Neural progenitor cell (in vitro differentiated cells): ENCODE results near the gene ATG9B. TPM values are rescaled to one million over a fixed set of nuclear protein-coding genes. Genes with fewer than 3 reads are reported as not detected.

Source experiments
- DNase-seq: peaks from one replicate; pipeline ENCODE4 v3.0.0-alpha.2; 2016; ENCODE audit warnings: low spot score
- H2AFZ ChIP-seq: fragments of 200-600 bp; sonication (generic); replicated peaks from 2 replicates; pipeline ENCODE4 v1.6.1; 2016; ENCODE audit warnings: antibody characterized with exemption
- H3F3A ChIP-seq: fragments of 200-600 bp; sonication (generic); 2 replicates; pipeline ENCODE4 v1.6.1; 2016; ENCODE audit warnings: antibody characterized with exemption, low read depth
- H3K27ac ChIP-seq: fragments of 200-600 bp; sonication (generic); 2 replicates; pipeline ENCODE4 v1.5.1; 2016; ENCODE audit warnings: mild to moderate bottlenecking
- H3K27me3 ChIP-seq: fragments of 200-600 bp; sonication (generic); 2 replicates; pipeline ENCODE4 v1.6.1; 2016; ENCODE audit warnings: mild to moderate bottlenecking, moderate library complexity
- H3K36me3 ChIP-seq: fragments of 200-600 bp; sonication (generic); 2 replicates; pipeline ENCODE4 v1.5.1; 2016
- H3K4me1 ChIP-seq: fragments of 200-600 bp; sonication (generic); 2 replicates; pipeline ENCODE4 v1.6.1; 2016; ENCODE audit warnings: mixed run types
- H3K4me2 ChIP-seq: fragments of 200-600 bp; sonication (generic); 2 replicates; pipeline ENCODE4 v1.6.1; 2016
- H3K4me3 ChIP-seq: fragments of 200-600 bp; sonication (generic); 2 replicates; pipeline ENCODE4 v1.5.1; 2016
- H3K79me2 ChIP-seq: fragments of 200-600 bp; sonication (generic); 2 replicates; pipeline ENCODE4 v1.6.1; 2016; ENCODE audit warnings: low read depth
- H3K9ac ChIP-seq: fragments of 200-600 bp; sonication (generic); 2 replicates; pipeline ENCODE4 v1.6.1; 2016
- H3K9me3 ChIP-seq: fragments of 200-600 bp; sonication (generic); 2 replicates; pipeline ENCODE4 v1.5.1; 2016; ENCODE audit warnings: low read depth
- H4K20me1 ChIP-seq: fragments of 200-600 bp; sonication (generic); 2 replicates; pipeline ENCODE4 v1.6.1; 2016; ENCODE audit warnings: low read depth
- H3K27ac Mint-ChIP-seq: 3 replicates; pipeline ENCODE4 v1.8.0; 2021; ENCODE audit warnings: mixed read lengths
- H3K27me3 Mint-ChIP-seq: 2 replicates; pipeline ENCODE4 v1.8.0; 2022; ENCODE audit warnings: low read depth, mild to moderate bottlenecking, inconsistent platforms, moderate library complexity, mixed read lengths; ENCODE audit not compliant: insufficient read depth
- H3K36me3 Mint-ChIP-seq: 3 replicates; pipeline ENCODE4 v1.8.0; 2021; ENCODE audit warnings: mixed read lengths
- H3K4me1 Mint-ChIP-seq: 3 replicates; pipeline ENCODE4 v1.8.0; 2021; ENCODE audit warnings: mixed read lengths
- H3K4me3 Mint-ChIP-seq: 3 replicates; pipeline ENCODE4 v1.8.0; 2021; ENCODE audit warnings: mild to moderate bottlenecking, moderate library complexity, mixed read lengths
- H3K9me3 Mint-ChIP-seq: 3 replicates; pipeline ENCODE4 v1.8.0; 2020; ENCODE audit warnings: mixed read lengths
- EZH2 ChIP-seq: fragments of 200-600 bp; sonication (generic); IDR thresholded peaks from 2 replicates; pipeline ENCODE4 v1.6.1; 2017; ENCODE audit warnings: antibody characterized with exemption, mild to moderate bottlenecking, moderate library complexity
- EZH2phosphoT487 ChIP-seq: fragments of 200-600 bp; sonication (generic); IDR thresholded peaks from 2 replicates; pipeline ENCODE4 v1.6.1; 2017; ENCODE audit warnings: antibody characterized with exemption
- total RNA-seq: library from RNA; depleted of rRNA; stranded (reverse); fragments of >200 nt; gene quantifications from 2 replicates; pipeline ENCODE4 v1.2.3, GENCODE V29; 2015; ENCODE audit warnings: low replicate concordance
- TF ChIP-seq, protein P1 (sequence below): fragments of 200-600 bp; sonication (generic); IDR thresholded peaks from 2 replicates; pipeline ENCODE4 v1.5.1; 2017; ENCODE audit warnings: antibody characterized with exemption, mild to moderate bottlenecking

ATG9B gene
- total RNA-seq, 1 donor from 2014 or later, result 0.43 TPM

DNA sequence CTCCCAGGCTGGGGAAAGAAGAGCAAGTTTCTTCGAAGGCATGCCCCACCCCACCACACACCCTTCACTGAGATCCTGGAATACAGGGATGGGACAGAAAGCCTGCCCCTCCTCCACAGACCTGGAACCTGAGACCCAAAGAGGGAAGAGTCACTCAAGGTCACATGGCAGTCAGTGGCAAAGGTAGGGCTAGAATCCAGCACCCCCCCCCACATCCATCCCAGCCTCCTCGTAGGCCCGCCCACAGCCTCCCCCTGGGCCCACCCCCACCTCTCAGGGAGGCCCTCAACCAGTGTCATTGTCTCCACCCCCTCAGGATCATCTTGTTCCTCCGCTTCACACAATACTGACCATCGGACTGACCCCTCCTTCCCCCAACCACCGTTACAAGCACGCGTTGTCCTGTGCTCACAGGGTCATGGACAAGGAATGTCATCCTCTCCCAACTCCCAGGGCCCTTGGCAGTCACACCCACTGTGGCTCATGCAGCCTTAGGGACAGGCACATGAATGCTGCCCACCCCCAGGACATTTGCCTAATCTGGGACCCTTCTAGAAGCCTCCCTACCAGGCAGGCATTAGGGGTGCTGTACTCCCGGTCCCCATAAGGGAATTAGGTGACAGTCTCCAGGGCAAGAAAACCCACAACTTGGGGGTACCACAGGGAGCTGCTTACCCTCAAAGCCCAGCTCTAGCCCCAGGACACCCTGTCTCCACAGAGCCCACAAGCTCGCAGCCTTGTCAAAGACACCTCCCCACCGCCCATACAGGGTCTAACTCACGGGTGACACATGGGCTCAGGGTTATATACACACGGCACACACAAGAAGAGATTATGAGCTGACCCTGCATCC lies 47.5 kb downstream of the ATG9B start:
- H3K9me3 Mint-ChIP-seq, result no peaks in the 10 kb centered on the region
- Histone ChIP-seq H3K27ac (no peak overlapping the region), H3K4me3 (peak overlapping the region; percentile 57), H3K9ac (no peak overlapping the region), H3K79me2 (no peaks in the 10 kb centered on the region), H4K20me1 (peaks cover 20% of the 10 kb centered on the region), H3K27me3 (peaks cover 57% of the 10 kb centered on the region), H3K4me1 (peaks cover 55% of the 10 kb centered on the region), H3F3A (peaks cover 36% of the 10 kb centered on the region), H2AFZ (no peak overlapping the region), H3K9me3 (no peaks in the 10 kb centered on the region), H3K4me2 (peak overlapping the region; percentile 88), H3K36me3 (no peaks in the 10 kb centered on the region)
- H3K36me3 Mint-ChIP-seq, result peaks cover 2% of the 10 kb centered on the region
- peak overlapping the region; percentile 72 for H3K27ac Mint-ChIP-seq
- TF ChIP-seq, protein P1, sequence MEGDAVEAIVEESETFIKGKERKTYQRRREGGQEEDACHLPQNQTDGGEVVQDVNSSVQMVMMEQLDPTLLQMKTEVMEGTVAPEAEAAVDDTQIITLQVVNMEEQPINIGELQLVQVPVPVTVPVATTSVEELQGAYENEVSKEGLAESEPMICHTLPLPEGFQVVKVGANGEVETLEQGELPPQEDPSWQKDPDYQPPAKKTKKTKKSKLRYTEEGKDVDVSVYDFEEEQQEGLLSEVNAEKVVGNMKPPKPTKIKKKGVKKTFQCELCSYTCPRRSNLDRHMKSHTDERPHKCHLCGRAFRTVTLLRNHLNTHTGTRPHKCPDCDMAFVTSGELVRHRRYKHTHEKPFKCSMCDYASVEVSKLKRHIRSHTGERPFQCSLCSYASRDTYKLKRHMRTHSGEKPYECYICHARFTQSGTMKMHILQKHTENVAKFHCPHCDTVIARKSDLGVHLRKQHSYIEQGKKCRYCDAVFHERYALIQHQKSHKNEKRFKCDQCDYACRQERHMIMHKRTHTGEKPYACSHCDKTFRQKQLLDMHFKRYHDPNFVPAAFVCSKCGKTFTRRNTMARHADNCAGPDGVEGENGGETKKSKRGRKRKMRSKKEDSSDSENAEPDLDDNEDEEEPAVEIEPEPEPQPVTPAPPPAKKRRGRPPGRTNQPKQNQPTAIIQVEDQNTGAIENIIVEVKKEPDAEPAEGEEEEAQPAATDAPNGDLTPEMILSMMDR, result no peak
- no peak for TF ChIP-seq EZH2phosphoT487
- TF ChIP-seq EZH2, result no peak
- DNase-seq, result peak; percentile 50
- peaks cover 30% of the 10 kb centered on the region for H3K27me3 Mint-ChIP-seq
- H3K4me3 Mint-ChIP-seq, result peak overlapping the region; percentile 94
- H3K4me1 Mint-ChIP-seq, result peaks cover 47% of the 10 kb centered on the region

DNA sequence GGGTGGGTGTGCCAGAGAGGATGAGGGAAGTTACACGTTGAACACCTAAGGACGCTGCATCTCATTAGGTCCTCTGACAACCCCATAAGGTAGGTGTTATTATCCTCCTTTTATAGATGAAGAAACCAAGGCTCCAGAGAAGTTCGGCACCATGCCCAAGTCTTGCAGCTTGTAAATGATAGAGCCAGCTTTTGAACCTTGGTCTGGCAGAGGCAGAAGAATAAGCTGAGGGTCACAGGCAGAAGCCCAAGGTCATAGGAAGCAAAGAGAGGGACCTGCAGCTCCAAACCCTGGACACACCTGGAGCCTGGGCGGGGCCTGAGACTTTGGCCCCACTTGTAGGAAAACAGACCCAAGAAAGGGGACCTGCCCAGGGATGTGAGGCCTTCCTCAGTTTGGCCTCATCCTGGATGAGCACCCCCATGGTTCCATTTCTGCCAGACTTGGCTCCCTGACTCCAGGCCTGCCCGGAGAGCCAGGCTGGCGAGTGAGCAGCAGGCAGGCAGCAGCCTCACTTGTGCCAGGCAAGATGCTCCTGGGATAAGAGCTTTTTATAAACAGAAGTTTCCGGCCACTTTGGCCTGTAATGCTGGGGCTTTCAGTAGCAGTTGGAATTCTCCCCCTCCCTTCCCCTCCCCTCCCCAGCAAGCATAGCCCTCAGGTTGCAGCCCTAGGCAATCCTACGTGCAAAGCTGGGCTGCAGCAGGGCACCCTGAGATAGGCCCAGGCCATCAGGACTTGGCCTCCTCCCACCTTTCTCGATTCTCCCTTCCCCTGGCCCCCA lies 48.6 kb downstream of the ATG9B start:
- peaks cover 61% of the 10 kb centered on the region for H3K4me1 ChIP-seq

DNA sequence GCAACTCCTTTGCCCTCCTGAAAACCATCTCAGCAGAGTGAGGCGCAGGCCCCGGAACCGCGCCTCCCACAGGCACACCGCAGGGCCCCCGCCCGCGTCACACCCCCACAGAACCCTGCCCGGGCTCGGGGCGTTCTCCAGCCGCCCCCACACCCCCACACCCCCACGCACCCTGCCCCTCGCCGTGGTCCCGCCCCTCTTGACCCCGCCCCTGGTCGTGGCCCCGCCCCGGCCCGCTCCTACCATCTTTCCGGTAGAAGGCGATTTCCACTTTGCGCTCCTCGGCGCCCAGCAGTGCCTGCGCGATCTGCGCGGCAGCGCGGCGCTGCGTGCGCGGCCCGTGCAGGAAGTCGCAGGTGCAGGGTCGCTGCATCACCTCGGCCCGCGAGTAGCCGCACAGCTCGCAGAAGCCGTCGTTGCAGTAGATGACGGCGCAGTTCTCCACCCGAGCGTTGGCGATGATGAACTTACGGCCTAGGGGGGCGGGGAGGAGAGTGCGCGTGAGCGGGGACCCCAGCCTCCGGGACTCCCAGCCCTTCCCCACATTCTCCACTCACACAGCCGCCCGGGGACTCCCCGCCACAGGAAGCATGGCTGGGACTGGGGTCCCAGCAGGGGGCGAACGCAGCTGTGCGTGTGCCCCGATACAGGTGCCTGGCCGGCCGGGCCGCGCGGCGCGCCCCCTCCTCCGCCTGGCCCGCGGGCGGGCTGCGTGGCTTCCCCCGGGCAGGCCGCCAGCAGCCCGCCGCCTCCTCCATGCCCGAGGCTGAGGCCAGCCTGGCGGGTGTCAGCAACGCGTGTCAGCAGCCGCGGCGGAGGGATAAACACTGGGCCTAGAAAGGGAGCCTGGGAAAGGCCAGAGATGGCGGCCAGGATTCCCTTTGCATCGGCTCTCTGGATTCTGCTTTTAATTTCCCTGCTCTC lies 49.6 kb downstream of the ATG9B start:
- peak; percentile 71 for DNase-seq
- Histone ChIP-seq H3K4me3 (peak overlapping the region; percentile 71), H3K4me2 (peak overlapping the region; percentile 94), H3K27me3 (peaks cover 47% of the 10 kb centered on the region), H3K79me2 (no peaks in the 10 kb centered on the region), H3K27ac (no peak overlapping the region), H3K9me3 (no peaks in the 10 kb centered on the region), H3F3A (peaks cover 35% of the 10 kb centered on the region), H4K20me1 (peaks cover 20% of the 10 kb centered on the region), H3K9ac (no peak overlapping the region), H3K4me1 (peaks cover 62% of the 10 kb centered on the region), H3K36me3 (no peaks in the 10 kb centered on the region), H2AFZ (peak overlapping the region; percentile 97)
- Mint-ChIP-seq H3K4me3 (peak overlapping the region; percentile 85), H3K27me3 (peaks cover 20% of the 10 kb centered on the region), H3K27ac (no peak overlapping the region), H3K9me3 (no peaks in the 10 kb centered on the region), H3K4me1 (peaks cover 54% of the 10 kb centered on the region), H3K36me3 (peaks cover 2% of the 10 kb centered on the region)
- TF ChIP-seq EZH2 (no peak), EZH2phosphoT487 (no peak)
- TF ChIP-seq, protein P1, result peak; percentile 47

More for the DNA sequence above, 48.6 kb downstream of the ATG9B start:
- Histone ChIP-seq H3K4me2 (peak overlapping the region; percentile 94), H3K4me3 (peak overlapping the region; percentile 71), H3K9me3 (no peaks in the 10 kb centered on the region), H3K36me3 (no peaks in the 10 kb centered on the region), H3K27ac (no peak overlapping the region), H3F3A (peaks cover 43% of the 10 kb centered on the region), H2AFZ (no peak overlapping the region), H3K79me2 (no peaks in the 10 kb centered on the region), H3K27me3 (peaks cover 47% of the 10 kb centered on the region), H3K9ac (no peak overlapping the region), H4K20me1 (peaks cover 20% of the 10 kb centered on the region)
- no peaks in the 10 kb centered on the region for H3K9me3 Mint-ChIP-seq
- H3K4me3 Mint-ChIP-seq, result peak overlapping the region; percentile 81
- peaks cover 20% of the 10 kb centered on the region for H3K27me3 Mint-ChIP-seq
- peaks cover 51% of the 10 kb centered on the region for H3K4me1 Mint-ChIP-seq
- H3K36me3 Mint-ChIP-seq, result peaks cover 2% of the 10 kb centered on the region
- no peak overlapping the region for H3K27ac Mint-ChIP-seq
- TF ChIP-seq EZH2, result no peak
- no peak for TF ChIP-seq EZH2phosphoT487
- TF ChIP-seq, protein P1, result no peak
- DNase-seq, result no peak
